Liver (tissue), 3 donors: ENCODE data around the gene CUEDC1.

Experiments
- CTCF ChIP-seq: fragments of 150-350 bp; IDR thresholded peaks from 2 replicates; pipeline ENCODE4 v1.5.1; 2017; ENCODE audit warnings: improper control_type of control experiment, low read depth, low read length; ENCODE audit not compliant: missing input control
- EGR1 ChIP-seq, 2 donors: IDR thresholded peaks; 2 replicates each; pipeline ENCODE4 v1.6.1; 2016 to 2018; ENCODE audit warnings: antibody characterized with exemption in 2 of 2, low read depth in 2 of 2
- JUND ChIP-seq, 2 donors: IDR thresholded peaks; 2 replicates each; pipeline ENCODE4 v1.6.1; 2016; ENCODE audit warnings: antibody characterized with exemption in 2 of 2
- MAX ChIP-seq: IDR thresholded peaks from 2 replicates; pipeline ENCODE4 v1.6.1; 2016; ENCODE audit warnings: antibody characterized with exemption
- REST ChIP-seq: IDR thresholded peaks from 2 replicates; pipeline ENCODE4 v1.6.1; 2016; ENCODE audit warnings: antibody characterized with exemption, mild to moderate bottlenecking
- RXRA ChIP-seq, 2 donors: IDR thresholded peaks; 2 replicates each; pipeline ENCODE4 v1.6.1; 2017 to 2018; ENCODE audit warnings: antibody characterized with exemption in 2 of 2, mild to moderate bottlenecking in 1 of 2
- TAF1 ChIP-seq: conservative IDR thresholded peaks from 2 replicates; pipeline ENCODE4 v1.6.1; 2016; ENCODE audit warnings: antibody characterized with exemption, mild to moderate bottlenecking
- ZBTB33 ChIP-seq: IDR thresholded peaks from 2 replicates; pipeline ENCODE4 v1.6.1; 2016; ENCODE audit warnings: antibody characterized with exemption
- donor health status: healthy.
- donor health status: healthy.

GRCh38 chr17:57853695-57854094 lies 101.5 kb downstream of the CUEDC1 start:
- TF ChIP-seq RXRA (IDR thresholded peaks at IDR 0.05), result no peak
- no peak for TF ChIP-seq CTCF
- no peak for TF ChIP-seq TAF1
- TF ChIP-seq JUND (IDR thresholded peaks at IDR 0.05), result no peak
- no peak for TF ChIP-seq MAX
- no peak for TF ChIP-seq REST
- no peak for TF ChIP-seq ZBTB33
- TF ChIP-seq EGR1 (IDR thresholded peaks at IDR 0.05; ENCODE audit: low read depth in 2 of 2), result no peak
